ENCODE measurements around the gene PLCB1.

DNA sequence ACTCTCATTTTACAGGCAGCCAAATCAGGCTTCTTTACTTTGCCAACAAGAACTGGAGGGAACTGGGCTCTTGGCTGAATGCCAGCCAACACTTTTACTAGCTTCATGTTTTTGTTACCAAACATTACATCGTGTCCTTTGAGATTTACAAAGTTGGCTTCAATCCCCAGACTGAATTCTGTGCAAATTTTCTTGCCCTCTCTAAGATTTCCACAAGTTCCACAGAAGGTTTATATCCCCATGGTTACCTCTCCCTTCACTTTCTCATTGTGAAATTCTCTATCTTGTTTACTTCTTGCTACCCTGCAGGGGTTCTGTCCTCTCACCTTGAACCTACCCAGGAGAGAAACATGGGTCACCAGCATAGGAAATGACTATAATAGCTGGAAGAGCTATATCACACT is 37.6 kb upstream of the PLCB1 start:
- no peak for TF ChIP-seq TAF1 (IDR thresholded peaks at IDR 0.05; ENCODE audit: borderline replicate concordance, insufficient read depth, low read length)
- no peak for TF ChIP-seq POLR2AphosphoS5 (IDR thresholded peaks at IDR 0.05; ENCODE audit: low read depth, low read length)
